Right lobe of liver (tissue), 6 donors: ENCODE measurements around the gene ARVCF. TPM values are rescaled to one million over a fixed set of nuclear protein-coding genes. Genes with fewer than 3 reads are reported as not detected.
A peak's percentile ranks its signal among the peaks of the same experiment; 100 is the strongest.
"Not testable (repeated sequence)": the region's sequence is repeated elsewhere in the genome, so short reads cannot be mapped to it uniquely, and the experiment has no call there.

Experiments used
- ATAC-seq, 4 donors: fragments of 200-7000 bp; cut with Tn5 transposase; one replicate each; pipeline ENCODE4 v1.9.1; 2020; ENCODE audit warnings: mild to moderate bottlenecking in 4 of 4, moderate library complexity in 4 of 4
- DNase-seq, 3 donors: peaks; one replicate each; pipeline ENCODE4 v3.0.0-alpha.2; 2020
- H3K27ac ChIP-seq, 3 donors: fragments of 200-600 bp; one replicate each; pipeline ENCODE4 v1.8.0; 2022
- H3K27me3 ChIP-seq, 2 donors: fragments of 200-600 bp; one replicate each; pipeline ENCODE4 v1.8.0; 2022
- H3K36me3 ChIP-seq, 4 donors: fragments of 200-600 bp; sonication (generic) in 1 of 4; one replicate each; pipeline versions ENCODE4 v1.5.1 to v1.8.0; 2017 to 2022; ENCODE audit warnings: control low read depth in 1 of 4
- H3K4me1 ChIP-seq, 4 donors: fragments of 200-600 bp; sonication (generic) in 1 of 4; one replicate each; pipeline versions ENCODE4 v1.5.1 to v1.8.0; 2017 to 2022; ENCODE audit warnings: control low read depth in 1 of 4
- H3K4me3 ChIP-seq, 3 donors: fragments of 200-600 bp; one replicate each; pipeline ENCODE4 v1.8.0; 2022
- H3K9me3 ChIP-seq, 4 donors: fragments of 200-600 bp; sonication (generic) in 1 of 4; one replicate each; pipeline versions ENCODE4 v1.5.1 to v1.8.0; 2017 to 2022; ENCODE audit warnings: control low read depth in 1 of 4
- CTCF ChIP-seq, 4 donors: fragments of 200-600 bp in 3 of 4; fragments of 450-650 bp in 1 of 4; IDR thresholded peaks; one replicate each; pipeline versions ENCODE4 v1.5.1 to v1.8.0; 2016 to 2022; ENCODE audit warnings: antibody characterized with exemption in 4 of 4, mild to moderate bottlenecking in 2 of 4
- POLR2A ChIP-seq: fragments of 450-650 bp; IDR thresholded peaks from one replicate; pipeline ENCODE4 v1.6.1; 2017; ENCODE audit warnings: antibody characterized with exemption, mild to moderate bottlenecking
- WGBS: methylation state at CpG from one replicate; pipeline ENCODE4 v1.1.6; 2018; ENCODE audit warnings: low coverage, low lambda C conversion rate; ENCODE audit not compliant: insufficient coverage; ENCODE audit errors: missing lambda C conversion rate; 5-methylcytosine and 5-hydroxymethylcytosine counted together
- intact Hi-C, 2 donors: fragments of 100-400 bp; cut with DNase I; formaldehyde crosslinking; loops; one replicate each; pipeline versions ENCODE4 v1.11.2 to v1.14.1; 2022
- total RNA-seq, 6 experiments: library from RNA; depleted of rRNA in 2 of 6; stranded (reverse); fragments of >200 nt in 2 of 6; fragmentation: NEBNext Ultra II Directional in 3 of 6; extraction: Animal tissue kit (Norgen Biotek cat#: 25700) in 3 of 6; gene quantifications; one replicate each; pipeline versions ENCODE4 v1.1.0 to v1.2.4, GENCODE V29; 2016 to 2023
- donor health status: DM: no; HTN: yes; CAD: no.
- donor health status: DM: no; HTN: no; CAD: no.
- donor health status: DM: no; HTN: no; CAD: no.
- donor health status: DM: no; HTN: yes; CAD: no.
- donor health status: DM: no; HTN: yes; CAD: no.

The ARVCF gene
- total RNA-seq, 6 experiments from 2014 or later = 11.5 to 40.9 (median 20.7) TPM

- no peaks in the 10 kb centered on the region for H3K27me3 ChIP-seq
- DNase-seq = peak; percentile 77 to 80 (median 78)
- peak within 1 kb of the TSS; percentile 75 to 94 (median 91) for H3K4me3 ChIP-seq
- peaks cover 0 to 46% (median 14%) of the 10 kb centered on the region in 4 donors for H3K4me1 ChIP-seq
- WGBS = 3% methylated on average over 7 of the region's 63 CpGs
- TF ChIP-seq CTCF (IDR thresholded peaks at IDR 0.05) (no peak), POLR2A (peak; percentile 68)
- peak within 1 kb of the TSS; percentile 88 to 96 (median 93) for H3K27ac ChIP-seq
- ATAC-seq = peak; percentile 64 to 83 (median 82)
- intact Hi-C loops = no loop called here
- no peaks in the 10 kb centered on the region for H3K36me3 ChIP-seq
- no peaks in the 10 kb centered on the region for H3K9me3 ChIP-seq
These were observed 75.1 kb downstream of the ARVCF start, which contains the start of the genes COMT and TXNRD2 for GRCh38 chr22:19941365-19942082. TSS of gene COMT (plus strand) at chr22:19941772. CDS start at chr22:19962527, 20,755 bp downstream. TSS of gene TXNRD2 (minus strand) at chr22:19941818. CDS start at chr22:19941803, 15 bp downstream.

- ATAC-seq (peak in 1 of 4 donors; percentile 1), DNase-seq (peak in 2 of 3 donors; percentile 45 to 50)
- H3K36me3 ChIP-seq = no peaks in the 10 kb centered on the region
- intact Hi-C loops = no loop called here
- WGBS = 58% methylated on average over 10 of the region's 21 CpGs
- TF ChIP-seq CTCF (IDR thresholded peaks at IDR 0.05) (no peak), POLR2A (no peak)
- H3K4me1 ChIP-seq = peaks cover 0 to 49% (median 15%) of the 10 kb centered on the region in 4 donors
- peak overlapping the region; percentile 75 to 94 (median 91) for H3K4me3 ChIP-seq
- H3K27ac ChIP-seq = peak overlapping the region; percentile 88 to 96 (median 93)
- H3K27me3 ChIP-seq = no peaks in the 10 kb centered on the region
- H3K9me3 ChIP-seq = no peaks in the 10 kb centered on the region
These were observed 75.9 kb downstream of the ARVCF start for GRCh38 chr22:19940536-19941364.

GRCh38 chr22:19937616-19938473, 78.8 kb downstream of the ARVCF start:
- TF ChIP-seq CTCF (IDR thresholded peaks at IDR 0.05) (no peak), POLR2A (peak; percentile 52)
- Histone ChIP-seq H3K4me1 (peaks cover 0 to 50% (median 15%) of the 10 kb centered on the region in 4 donors), H3K9me3 (no peaks in the 10 kb centered on the region), H3K27ac (peak overlapping the region; percentile 52 to 98 (median 95)), H3K27me3 (no peaks in the 10 kb centered on the region), H3K36me3 (no peaks in the 10 kb centered on the region), H3K4me3 (peak overlapping the region in 1 of 3 donors; percentile 11)
- intact Hi-C loops = no loop called here
- ATAC-seq = peak; percentile 54 to 71 (median 60)
- peak in 2 of 3 donors; percentile 64 to 83 for DNase-seq
- 41% methylated on average over 16 of the region's 16 CpGs for WGBS

- Histone ChIP-seq H3K9me3 (no peaks in the 10 kb centered on the region), H3K4me3 (no peak overlapping the region), H3K27me3 (no peaks in the 10 kb centered on the region), H3K27ac (no peak overlapping the region), H3K4me1 (peaks cover 0 to 44% (median 15%) of the 10 kb centered on the region in 4 donors), H3K36me3 (no peaks in the 10 kb centered on the region)
- TF ChIP-seq POLR2A = no peak
- no peak for TF ChIP-seq CTCF (IDR thresholded peaks at IDR 0.05)
- intact Hi-C loops = no loop called here
- DNase-seq = peak in 1 of 3 donors; percentile 5
- no peak for ATAC-seq
- WGBS = 86% methylated on average over 7 of the region's 7 CpGs
These were observed 80.1 kb downstream of the ARVCF start for GRCh38 chr22:19936513-19936912.

GRCh38 chr22:19935123-19935718, 81.4 kb downstream of the ARVCF start:
- H3K9me3 ChIP-seq, H3K36me3 ChIP-seq, H3K4me3 ChIP-seq, ATAC-seq, H3K27me3 ChIP-seq, intact Hi-C loops: not testable (repeated sequence)
- peak in 1 of 3 donors; percentile 3 for DNase-seq
- H3K27ac ChIP-seq = peak overlapping the region in 1 of 3 donors; percentile 14
- WGBS = 57% methylated on average over 9 of the region's 11 CpGs
- H3K4me1 ChIP-seq = peaks cover 0 to 44% (median 13%) of the 10 kb centered on the region in 4 donors
